Measurements from ENCODE around the gene IQCM. TPM values are rescaled to one million over a fixed set of nuclear protein-coding genes. Genes with fewer than 3 reads are reported as not detected.

IQCM gene
- total RNA-seq, 4 donors from 2014 or later = not detected

DNA sequence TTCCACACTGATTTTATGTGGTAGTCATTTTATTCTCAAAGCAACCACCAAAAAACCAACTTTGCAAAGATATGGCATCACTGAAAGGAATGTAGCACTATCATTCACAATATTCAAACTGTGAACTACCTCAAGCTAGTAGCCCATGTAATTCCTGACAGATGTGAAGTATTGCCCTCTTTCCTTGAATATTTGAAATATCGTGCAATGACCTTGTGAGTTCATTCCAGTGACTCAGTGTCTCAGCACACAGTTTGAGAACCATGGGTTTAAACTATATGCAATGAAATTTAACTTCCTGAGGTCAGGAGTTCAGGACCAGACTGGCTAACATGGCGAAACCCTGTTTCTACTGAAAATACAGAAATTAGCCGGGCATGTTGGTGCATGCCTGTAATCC, 20.9 kb upstream of the IQCM start:
- Histone ChIP-seq H3K27me3 (no peaks in the 10 kb centered on the region), H3K36me3 (no peaks in the 10 kb centered on the region), H3K4me3 (replicated peaks in 1 of 3) (no peak overlapping the region), H3K9me3 (no peaks in the 10 kb centered on the region), H3K4me1 (no peaks in the 10 kb centered on the region), H3K27ac (no peak overlapping the region)
- no peak for DNase-seq
- intact Hi-C loops (cut with DNase I) = no loop called here
- TF ChIP-seq, protein P1, sequence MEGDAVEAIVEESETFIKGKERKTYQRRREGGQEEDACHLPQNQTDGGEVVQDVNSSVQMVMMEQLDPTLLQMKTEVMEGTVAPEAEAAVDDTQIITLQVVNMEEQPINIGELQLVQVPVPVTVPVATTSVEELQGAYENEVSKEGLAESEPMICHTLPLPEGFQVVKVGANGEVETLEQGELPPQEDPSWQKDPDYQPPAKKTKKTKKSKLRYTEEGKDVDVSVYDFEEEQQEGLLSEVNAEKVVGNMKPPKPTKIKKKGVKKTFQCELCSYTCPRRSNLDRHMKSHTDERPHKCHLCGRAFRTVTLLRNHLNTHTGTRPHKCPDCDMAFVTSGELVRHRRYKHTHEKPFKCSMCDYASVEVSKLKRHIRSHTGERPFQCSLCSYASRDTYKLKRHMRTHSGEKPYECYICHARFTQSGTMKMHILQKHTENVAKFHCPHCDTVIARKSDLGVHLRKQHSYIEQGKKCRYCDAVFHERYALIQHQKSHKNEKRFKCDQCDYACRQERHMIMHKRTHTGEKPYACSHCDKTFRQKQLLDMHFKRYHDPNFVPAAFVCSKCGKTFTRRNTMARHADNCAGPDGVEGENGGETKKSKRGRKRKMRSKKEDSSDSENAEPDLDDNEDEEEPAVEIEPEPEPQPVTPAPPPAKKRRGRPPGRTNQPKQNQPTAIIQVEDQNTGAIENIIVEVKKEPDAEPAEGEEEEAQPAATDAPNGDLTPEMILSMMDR (IDR thresholded peaks at IDR 0.05) = no peak
- no peak for TF ChIP-seq POLR2A (IDR thresholded peaks at IDR 0.05)
- WGBS, 2 donors = 85 to 97% methylated on average over 3 of the region's 3 CpGs

- H3K9me3 ChIP-seq = no peaks in the 10 kb centered on the region
- intact Hi-C loops (cut with DNase I) = no loop called here
- TF ChIP-seq POLR2A (IDR thresholded peaks at IDR 0.05) = no peak
- TF ChIP-seq, protein P1 (IDR thresholded peaks at IDR 0.05) = no peak
- H3K27me3 ChIP-seq = no peaks in the 10 kb centered on the region
- WGBS, 2 donors = 95% methylated on average over 15 of the region's 15 CpGs
- H3K36me3 ChIP-seq = no peaks in the 10 kb centered on the region
- H3K27ac ChIP-seq = no peak overlapping the region
- no peak overlapping the region for H3K4me3 ChIP-seq (replicated peaks in 1 of 3)
- no peaks in the 10 kb centered on the region for H3K4me1 ChIP-seq
- DNase-seq = no peak
These were observed 19.6 kb upstream of the IQCM start for GRCh38 chr4:149835280-149835679.

GRCh38 chr4:149831656-149832208, 16.1 kb upstream of the IQCM start:
- H3K27ac ChIP-seq = no peak overlapping the region
- H3K4me1 ChIP-seq = no peaks in the 10 kb centered on the region
- no peak for DNase-seq
- intact Hi-C loops (cut with DNase I) = no loop called here
- no peaks in the 10 kb centered on the region for H3K36me3 ChIP-seq
- no peaks in the 10 kb centered on the region for H3K27me3 ChIP-seq
- no peaks in the 10 kb centered on the region for H3K9me3 ChIP-seq
- TF ChIP-seq POLR2A (IDR thresholded peaks at IDR 0.05) = no peak
- TF ChIP-seq, protein P1 (IDR thresholded peaks at IDR 0.05) = no peak
- no peak overlapping the region for H3K4me3 ChIP-seq (replicated peaks in 1 of 3)

DNA sequence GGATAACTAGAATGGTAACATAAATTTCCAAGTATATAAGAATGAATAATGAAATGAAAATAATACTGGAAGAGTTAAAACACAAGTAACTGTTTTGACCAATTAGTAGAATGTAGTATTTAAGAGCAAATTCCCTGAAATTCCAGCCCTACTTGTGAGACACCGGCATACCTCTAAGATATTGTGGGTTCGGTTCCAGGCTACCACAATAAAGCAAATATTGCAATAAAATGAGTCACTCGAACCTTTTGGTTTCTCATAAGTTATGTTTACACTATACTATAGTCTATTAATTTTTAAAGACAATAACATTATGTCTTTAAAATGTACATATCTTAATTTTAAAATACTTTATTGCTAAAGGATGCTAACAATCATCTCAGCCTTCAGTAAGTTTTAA, 15.2 kb upstream of the IQCM start:
- H3K4me1 ChIP-seq = no peaks in the 10 kb centered on the region
- H3K27me3 ChIP-seq = no peaks in the 10 kb centered on the region
- intact Hi-C loops (cut with DNase I) = no loop called here
- H3K36me3 ChIP-seq = no peaks in the 10 kb centered on the region
- no peaks in the 10 kb centered on the region for H3K9me3 ChIP-seq
- TF ChIP-seq, protein P1 (IDR thresholded peaks at IDR 0.05) = no peak
- TF ChIP-seq POLR2A (IDR thresholded peaks at IDR 0.05) = no peak
- H3K4me3 ChIP-seq (replicated peaks in 1 of 3) = no peak overlapping the region
- H3K27ac ChIP-seq = no peak overlapping the region
- DNase-seq = no peak
- WGBS, 2 donors = 91 to 94% methylated on average over 3 of the region's 3 CpGs

DNA sequence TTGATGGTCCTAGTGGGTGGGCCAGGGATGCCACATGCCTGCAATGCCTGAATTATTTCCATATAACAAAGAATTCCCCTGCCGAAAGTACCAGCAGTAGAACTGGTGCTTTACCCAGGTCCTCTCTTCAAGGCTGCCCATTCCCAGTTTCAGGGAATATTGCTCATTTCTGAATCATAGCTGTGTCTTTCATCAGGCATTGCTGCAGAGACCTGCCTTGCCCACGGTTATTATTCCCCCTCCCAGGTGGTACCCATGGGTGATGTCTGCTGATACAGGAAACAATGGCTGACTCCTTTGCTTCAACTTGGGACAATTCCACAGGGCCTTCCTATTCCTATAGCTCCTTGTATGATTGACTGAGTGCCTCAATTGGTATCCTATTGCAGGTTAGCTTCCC, 9.7 kb upstream of the IQCM start:
- 91 to 94% methylated on average over 2 of the region's 2 CpGs for WGBS, 2 donors
- intact Hi-C loops (cut with DNase I) = no loop called here

More for the DNA sequence above, 9.7 kb upstream of the IQCM start:
- Histone ChIP-seq H3K27ac (no peak overlapping the region), H3K36me3 (no peaks in the 10 kb centered on the region), H3K4me3 (replicated peaks in 1 of 3) (no peak overlapping the region), H3K4me1 (no peaks in the 10 kb centered on the region), H3K27me3 (no peaks in the 10 kb centered on the region), H3K9me3 (no peaks in the 10 kb centered on the region)
- no peak for DNase-seq
- no peak for TF ChIP-seq POLR2A (IDR thresholded peaks at IDR 0.05)
- TF ChIP-seq, protein P1 (IDR thresholded peaks at IDR 0.05) = no peak
